ENCODE results near the gene LEFTY1.
"Not testable (repeated sequence)": the region's sequence is repeated elsewhere in the genome, so short reads cannot be mapped to it uniquely, and the experiment has no call there.

The LEFTY1 gene

DNA sequence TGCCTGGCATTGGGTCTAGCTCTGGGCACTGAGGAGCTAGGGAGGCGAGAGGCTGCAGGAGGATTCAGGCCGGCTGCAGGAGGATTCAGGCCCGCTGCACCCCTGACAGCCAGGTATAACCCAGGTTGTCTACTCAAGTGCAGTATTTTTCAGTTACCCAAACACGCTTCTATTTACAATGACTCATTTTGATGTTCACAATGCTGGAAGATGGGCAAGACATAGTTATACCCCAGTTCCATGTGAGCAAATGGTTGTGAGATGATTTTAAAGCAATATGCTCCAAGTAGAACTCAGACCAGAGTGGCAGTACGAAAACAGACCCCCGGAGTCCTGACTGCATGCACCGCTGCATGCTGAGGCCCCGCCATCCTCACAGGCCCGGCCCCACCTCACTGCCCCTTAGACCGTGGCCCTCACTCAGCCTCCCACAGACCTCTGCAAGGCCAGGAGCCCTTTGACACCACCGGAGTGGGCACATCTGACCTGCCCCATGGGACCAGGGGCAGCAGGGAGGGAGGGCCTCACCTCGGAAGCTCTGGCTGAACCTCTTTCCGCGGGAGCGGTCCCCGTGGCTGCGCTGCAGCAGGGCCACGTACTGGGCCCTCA is 553 bp downstream of the LEFTY1 start:
- no peaks in the 10 kb centered on the region for H3K36me3 ChIP-seq

DNA sequence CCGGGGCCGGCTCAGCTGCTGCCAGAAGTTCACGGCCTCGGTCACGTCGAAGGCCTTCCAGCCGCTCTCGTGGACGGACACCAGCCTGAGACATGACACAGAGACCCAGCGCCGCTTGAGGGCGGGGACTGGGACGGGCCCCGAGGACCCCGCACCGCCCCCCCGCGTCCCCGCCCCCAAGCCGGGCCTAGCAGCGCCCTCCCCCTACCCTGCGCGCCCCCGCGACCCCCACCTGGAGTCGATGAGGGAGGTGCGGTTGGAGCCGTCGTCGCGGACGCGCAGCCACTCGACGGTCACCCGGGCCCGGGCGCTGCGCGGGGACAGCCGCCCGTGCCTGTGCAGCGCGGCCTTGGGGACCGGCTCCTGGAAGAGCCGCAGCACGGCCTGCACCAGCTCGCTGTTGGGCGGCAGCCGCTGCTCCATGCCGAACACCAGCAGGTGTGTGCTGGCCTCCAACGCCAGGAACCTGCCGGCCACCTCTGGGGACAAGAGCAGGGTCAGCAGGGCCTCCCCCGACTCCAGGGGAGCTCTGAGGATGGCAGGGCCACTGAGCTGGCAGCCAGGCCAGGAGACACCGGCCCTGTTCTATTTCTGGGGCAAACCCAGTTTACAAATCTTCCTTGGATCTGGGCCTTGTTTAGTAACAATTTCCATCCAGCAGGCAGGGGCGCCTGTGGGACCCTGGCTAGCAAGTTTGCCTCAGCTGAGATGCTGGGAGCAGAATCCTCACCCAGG is 1.2 kb downstream of the LEFTY1 start:
- H3K4me3 ChIP-seq (ENCODE audit: low read depth in 1 of 2, low read length in 1 of 2); H3K27ac ChIP-seq; H3K27me3 ChIP-seq; H3K9me3 ChIP-seq; H3K36me3 ChIP-seq: not testable (repeated sequence)
- H3K4me1 ChIP-seq (ENCODE audit: control insufficient read depth in 1 of 2, insufficient read depth in 1 of 2, low read depth in 1 of 2, low read length in 1 of 2), result peaks cover 61 to 67% of the 10 kb centered on the region in 2 experiments

More for the DNA sequence above, 553 bp downstream of the LEFTY1 start:
- TF ChIP-seq, protein P1, sequence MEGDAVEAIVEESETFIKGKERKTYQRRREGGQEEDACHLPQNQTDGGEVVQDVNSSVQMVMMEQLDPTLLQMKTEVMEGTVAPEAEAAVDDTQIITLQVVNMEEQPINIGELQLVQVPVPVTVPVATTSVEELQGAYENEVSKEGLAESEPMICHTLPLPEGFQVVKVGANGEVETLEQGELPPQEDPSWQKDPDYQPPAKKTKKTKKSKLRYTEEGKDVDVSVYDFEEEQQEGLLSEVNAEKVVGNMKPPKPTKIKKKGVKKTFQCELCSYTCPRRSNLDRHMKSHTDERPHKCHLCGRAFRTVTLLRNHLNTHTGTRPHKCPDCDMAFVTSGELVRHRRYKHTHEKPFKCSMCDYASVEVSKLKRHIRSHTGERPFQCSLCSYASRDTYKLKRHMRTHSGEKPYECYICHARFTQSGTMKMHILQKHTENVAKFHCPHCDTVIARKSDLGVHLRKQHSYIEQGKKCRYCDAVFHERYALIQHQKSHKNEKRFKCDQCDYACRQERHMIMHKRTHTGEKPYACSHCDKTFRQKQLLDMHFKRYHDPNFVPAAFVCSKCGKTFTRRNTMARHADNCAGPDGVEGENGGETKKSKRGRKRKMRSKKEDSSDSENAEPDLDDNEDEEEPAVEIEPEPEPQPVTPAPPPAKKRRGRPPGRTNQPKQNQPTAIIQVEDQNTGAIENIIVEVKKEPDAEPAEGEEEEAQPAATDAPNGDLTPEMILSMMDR (IDR thresholded peaks at IDR 0.05), result no peak
- Histone ChIP-seq H3K27ac (no peak overlapping the region), H3K9me3 (no peaks in the 10 kb centered on the region), H3K4me3 (ENCODE audit: low read depth in 1 of 2, low read length in 1 of 2) (no peak overlapping the region), H3K27me3 (no peaks in the 10 kb centered on the region), H3K4me1 (ENCODE audit: control insufficient read depth in 1 of 2, insufficient read depth in 1 of 2, low read depth in 1 of 2, low read length in 1 of 2) (peaks cover 54 to 61% of the 10 kb centered on the region in 2 experiments)

DNA sequence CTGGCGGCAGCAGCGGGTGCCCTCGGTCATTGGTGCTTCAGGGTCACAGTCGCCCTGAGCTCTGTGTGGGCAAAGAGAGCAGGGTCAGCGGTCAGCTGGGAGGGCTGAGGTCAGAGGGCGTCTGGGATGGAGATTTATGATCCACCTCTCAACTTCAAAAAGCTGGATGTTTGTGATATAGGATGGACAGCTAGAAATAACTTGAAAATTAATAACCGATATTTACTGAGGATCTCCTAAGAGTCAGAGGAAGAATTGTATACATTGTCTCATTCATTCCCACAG is 2.0 kb downstream of the LEFTY1 start:
- Histone ChIP-seq H3K4me3 (ENCODE audit: low read depth in 1 of 2, low read length in 1 of 2) (no peak overlapping the region), H3K27ac (no peak overlapping the region), H3K9me3 (no peaks in the 10 kb centered on the region), H3K27me3 (no peaks in the 10 kb centered on the region), H3K4me1 (ENCODE audit: control insufficient read depth in 1 of 2, insufficient read depth in 1 of 2, low read depth in 1 of 2, low read length in 1 of 2) (peaks cover 57 to 68% of the 10 kb centered on the region in 2 experiments), H3K36me3 (no peaks in the 10 kb centered on the region)
- TF ChIP-seq, protein P1 (IDR thresholded peaks at IDR 0.05), result no peak

DNA sequence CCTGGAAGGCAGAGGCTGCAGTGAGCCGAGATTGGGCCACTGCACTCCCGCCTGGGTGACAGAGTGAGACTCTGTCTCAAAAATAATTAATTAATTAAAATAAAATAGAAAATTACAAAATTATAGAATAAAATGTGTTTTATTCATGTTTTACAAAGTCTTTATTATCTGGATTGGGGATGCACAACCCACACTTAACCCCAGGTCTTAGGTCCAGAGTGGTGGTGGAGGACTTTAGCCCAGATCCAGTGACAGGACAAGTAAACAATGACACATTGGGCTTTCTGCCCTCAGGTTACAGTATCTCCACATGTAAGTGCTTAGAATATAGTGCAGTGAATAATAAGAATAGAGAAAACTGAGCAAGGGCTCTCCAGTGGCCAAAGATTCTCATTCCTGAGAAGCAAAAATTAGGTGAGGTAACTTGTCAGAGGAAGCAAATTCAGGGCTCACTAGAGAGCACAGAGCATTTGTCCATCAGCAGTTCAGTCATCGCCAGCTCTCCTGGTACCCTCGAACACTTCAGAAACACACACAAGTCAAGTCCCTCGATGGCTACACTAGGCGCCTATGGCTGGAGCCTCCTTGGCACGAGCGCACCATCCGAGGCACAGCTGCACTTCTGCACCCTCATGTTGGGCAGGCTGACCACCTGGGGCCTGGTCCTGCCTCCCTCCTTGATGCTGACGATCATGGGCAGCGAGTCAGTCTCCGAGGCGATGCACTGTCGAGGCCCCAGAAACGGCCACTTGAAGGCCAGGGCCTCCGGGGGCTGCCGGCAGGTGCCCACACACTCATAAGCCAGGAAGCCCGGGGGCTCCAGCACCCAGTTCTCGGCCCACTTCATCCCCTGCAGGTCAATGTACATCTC is 2.6 kb downstream of the LEFTY1 start:
- no peaks in the 10 kb centered on the region for H3K9me3 ChIP-seq
- TF ChIP-seq, protein P1 (IDR thresholded peaks at IDR 0.05), result no peak
- peak overlapping the region; percentile 35 for H3K27ac ChIP-seq
- H3K36me3 ChIP-seq, result no peaks in the 10 kb centered on the region
- peaks cover 53 to 69% of the 10 kb centered on the region in 2 experiments for H3K4me1 ChIP-seq (ENCODE audit: control insufficient read depth in 1 of 2, insufficient read depth in 1 of 2, low read depth in 1 of 2, low read length in 1 of 2)
- H3K27me3 ChIP-seq, result no peaks in the 10 kb centered on the region
- H3K4me3 ChIP-seq (ENCODE audit: low read depth in 1 of 2, low read length in 1 of 2), result no peak overlapping the region

DNA sequence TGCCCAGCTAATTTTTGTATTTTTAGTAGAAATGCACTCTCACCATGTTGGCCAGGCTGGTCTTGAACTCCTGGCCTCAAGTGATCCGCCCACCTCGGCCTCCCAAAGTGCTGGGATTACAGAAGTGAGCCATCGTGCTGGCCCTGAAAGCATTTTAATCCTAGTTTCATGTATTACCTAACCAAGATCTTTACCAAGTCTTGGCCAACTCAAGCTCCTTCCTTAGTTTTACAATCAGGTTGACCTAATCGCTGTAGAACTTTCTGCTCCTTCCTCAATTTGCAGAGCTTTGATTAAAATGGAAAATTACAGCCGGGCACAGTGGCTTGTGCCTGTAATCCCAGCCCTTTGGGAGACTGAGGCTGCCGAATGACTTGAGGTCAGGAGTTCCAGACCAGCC is 3.6 kb downstream of the LEFTY1 start:
- Histone ChIP-seq H3K36me3 (no peaks in the 10 kb centered on the region), H3K4me1 (ENCODE audit: control insufficient read depth in 1 of 2, insufficient read depth in 1 of 2, low read depth in 1 of 2, low read length in 1 of 2) (peaks cover 56 to 69% of the 10 kb centered on the region in 2 experiments), H3K27ac (peak overlapping the region; percentile 89), H3K9me3 (no peaks in the 10 kb centered on the region), H3K27me3 (no peaks in the 10 kb centered on the region), H3K4me3 (ENCODE audit: low read depth in 1 of 2, low read length in 1 of 2) (no peak overlapping the region)
- TF ChIP-seq, protein P1 (IDR thresholded peaks at IDR 0.05), result no peak

Data from neutrophil (primary cell).